ENCODE measurements around the gene SMCP. TPM values are rescaled to one million over a fixed set of nuclear protein-coding genes. Genes with fewer than 3 reads are reported as not detected.

SMCP gene
- total RNA-seq, 1 experiment from 2014 or later: not detected

DNA sequence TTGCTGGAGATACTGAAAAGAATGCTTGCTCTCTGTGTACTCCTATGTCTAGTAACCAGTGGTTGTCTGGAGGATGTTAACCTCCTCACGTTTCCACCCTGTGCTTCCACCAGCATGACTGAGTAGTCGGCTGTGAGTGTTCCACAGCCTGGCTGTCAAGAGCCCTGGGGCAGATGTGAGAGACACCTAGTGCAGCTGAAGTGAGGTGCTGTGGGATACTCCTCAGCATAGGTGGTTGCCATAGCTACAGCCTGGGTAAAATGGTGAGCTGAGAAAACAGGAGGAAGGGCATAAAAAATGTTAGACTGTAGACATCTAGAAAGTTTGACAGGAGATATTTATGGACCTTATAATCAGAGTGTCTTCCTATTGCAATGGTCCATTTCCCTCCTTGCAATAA is 46.1 kb downstream of the SMCP start:
- Histone ChIP-seq H3K9me3 (ENCODE audit: low read depth, low read length, poor library complexity, severe bottlenecking) (no peaks in the 10 kb centered on the region), H3K36me3 (ENCODE audit: insufficient read depth, low read length, poor library complexity, severe bottlenecking) (no peaks in the 10 kb centered on the region), H3K27me3 (replicated peaks; ENCODE audit: insufficient read depth, low read depth, low read length, poor library complexity) (peaks cover 12% of the 10 kb centered on the region), H3K4me1 (ENCODE audit: insufficient read depth, low read length, poor library complexity, severe bottlenecking) (no peaks in the 10 kb centered on the region), H3K4me3 (ENCODE audit: low read depth, low read length, poor library complexity, severe bottlenecking) (no peak overlapping the region), H3K27ac (ENCODE audit: low read depth, low read length, poor library complexity, severe bottlenecking) (no peak overlapping the region)
- POLR2A ChIA-PET (ENCODE audit: low non-redundant PET): no interaction called here
- TF ChIP-seq, protein P1, sequence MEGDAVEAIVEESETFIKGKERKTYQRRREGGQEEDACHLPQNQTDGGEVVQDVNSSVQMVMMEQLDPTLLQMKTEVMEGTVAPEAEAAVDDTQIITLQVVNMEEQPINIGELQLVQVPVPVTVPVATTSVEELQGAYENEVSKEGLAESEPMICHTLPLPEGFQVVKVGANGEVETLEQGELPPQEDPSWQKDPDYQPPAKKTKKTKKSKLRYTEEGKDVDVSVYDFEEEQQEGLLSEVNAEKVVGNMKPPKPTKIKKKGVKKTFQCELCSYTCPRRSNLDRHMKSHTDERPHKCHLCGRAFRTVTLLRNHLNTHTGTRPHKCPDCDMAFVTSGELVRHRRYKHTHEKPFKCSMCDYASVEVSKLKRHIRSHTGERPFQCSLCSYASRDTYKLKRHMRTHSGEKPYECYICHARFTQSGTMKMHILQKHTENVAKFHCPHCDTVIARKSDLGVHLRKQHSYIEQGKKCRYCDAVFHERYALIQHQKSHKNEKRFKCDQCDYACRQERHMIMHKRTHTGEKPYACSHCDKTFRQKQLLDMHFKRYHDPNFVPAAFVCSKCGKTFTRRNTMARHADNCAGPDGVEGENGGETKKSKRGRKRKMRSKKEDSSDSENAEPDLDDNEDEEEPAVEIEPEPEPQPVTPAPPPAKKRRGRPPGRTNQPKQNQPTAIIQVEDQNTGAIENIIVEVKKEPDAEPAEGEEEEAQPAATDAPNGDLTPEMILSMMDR (conservative IDR thresholded peaks at IDR 0.05; ENCODE audit: low read depth, low read length): no peak
- no peak for TF ChIP-seq EZH2 (IDR thresholded peaks at IDR 0.05; ENCODE audit: borderline replicate concordance, low read depth, low read length, poor library complexity, severe bottlenecking)
- CTCF ChIA-PET: no interaction called here
- DNase-seq (ENCODE audit: low spot score): no peak
- no TSS peak for BruUV-seq (replicated peaks)
- intact Hi-C loops (cut with micrococcal nuclease; ENCODE audit: unreplicated experiment): no loop called here

DNA sequence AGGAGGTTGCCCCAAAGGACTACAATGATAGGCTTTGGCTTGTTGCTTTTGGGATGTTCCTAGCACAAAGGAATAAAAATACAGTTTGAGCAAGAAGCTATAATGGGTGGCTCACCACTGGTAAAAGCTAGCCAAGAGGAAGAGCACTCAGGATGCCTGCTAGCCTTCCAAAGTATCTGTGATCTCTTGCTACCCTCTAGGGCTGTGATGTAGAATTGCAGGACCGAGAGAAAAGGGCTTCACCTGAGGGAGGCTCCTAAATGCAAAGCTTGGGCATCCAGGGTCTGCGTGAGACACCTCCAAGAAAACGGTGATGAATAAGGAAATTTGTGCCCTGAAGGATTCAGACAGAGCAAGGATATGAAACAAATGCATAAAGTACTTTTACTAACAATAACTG is 48.0 kb downstream of the SMCP start:
- intact Hi-C loops (cut with micrococcal nuclease; ENCODE audit: unreplicated experiment): no loop called here
- CTCF ChIA-PET: no interaction called here

DNA sequence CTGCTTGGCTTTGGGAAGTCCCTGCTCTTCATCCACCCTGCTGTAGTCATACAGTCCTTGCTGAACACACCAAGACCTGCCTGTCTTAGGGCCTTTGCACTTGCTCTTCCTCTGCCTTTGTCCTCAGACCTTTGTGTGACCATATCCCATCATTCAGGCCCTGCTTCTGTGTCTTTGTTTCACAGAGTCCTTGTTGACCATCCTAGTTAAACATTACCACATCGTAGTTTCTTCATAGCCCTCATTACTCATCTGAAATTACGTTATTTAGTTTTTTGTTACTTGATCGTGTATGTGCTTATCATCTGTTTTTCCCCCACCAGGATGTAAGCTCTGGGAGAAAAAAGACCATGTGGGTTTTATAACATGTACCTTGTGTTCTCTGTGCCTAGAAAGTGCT is 50.5 kb downstream of the SMCP start:
- intact Hi-C loops (cut with micrococcal nuclease; ENCODE audit: unreplicated experiment): no loop called here
- TF ChIP-seq EZH2 (IDR thresholded peaks at IDR 0.05; ENCODE audit: borderline replicate concordance, low read depth, low read length, poor library complexity, severe bottlenecking): no peak
- DNase-seq (ENCODE audit: low spot score): no peak
- ChIA-PET CTCF (no interaction called here), POLR2A (ENCODE audit: low non-redundant PET) (no interaction called here)
- Histone ChIP-seq H3K4me1 (ENCODE audit: insufficient read depth, low read length, poor library complexity, severe bottlenecking) (no peaks in the 10 kb centered on the region), H3K27me3 (replicated peaks; ENCODE audit: insufficient read depth, low read depth, low read length, poor library complexity) (no peaks in the 10 kb centered on the region), H3K9me3 (ENCODE audit: low read depth, low read length, poor library complexity, severe bottlenecking) (no peaks in the 10 kb centered on the region), H3K4me3 (ENCODE audit: low read depth, low read length, poor library complexity, severe bottlenecking) (no peak overlapping the region), H3K36me3 (ENCODE audit: insufficient read depth, low read length, poor library complexity, severe bottlenecking) (no peaks in the 10 kb centered on the region), H3K27ac (ENCODE audit: low read depth, low read length, poor library complexity, severe bottlenecking) (no peak overlapping the region)
- no TSS peak for BruUV-seq (replicated peaks)

More for the DNA sequence above, 48.0 kb downstream of the SMCP start:
- Histone ChIP-seq H3K4me3 (ENCODE audit: low read depth, low read length, poor library complexity, severe bottlenecking) (no peak overlapping the region), H3K27ac (ENCODE audit: low read depth, low read length, poor library complexity, severe bottlenecking) (no peak overlapping the region), H3K9me3 (ENCODE audit: low read depth, low read length, poor library complexity, severe bottlenecking) (no peaks in the 10 kb centered on the region), H3K4me1 (ENCODE audit: insufficient read depth, low read length, poor library complexity, severe bottlenecking) (no peaks in the 10 kb centered on the region), H3K27me3 (replicated peaks; ENCODE audit: insufficient read depth, low read depth, low read length, poor library complexity) (peaks cover 6% of the 10 kb centered on the region), H3K36me3 (ENCODE audit: insufficient read depth, low read length, poor library complexity, severe bottlenecking) (no peaks in the 10 kb centered on the region)
- DNase-seq (ENCODE audit: low spot score): peak; percentile 12
- POLR2A ChIA-PET (ENCODE audit: low non-redundant PET): no interaction called here
- TF ChIP-seq, protein P1 (conservative IDR thresholded peaks at IDR 0.05; ENCODE audit: low read depth, low read length): peak; percentile 44; the same call in 1 of the 2 replicates
- no peak for TF ChIP-seq EZH2 (IDR thresholded peaks at IDR 0.05; ENCODE audit: borderline replicate concordance, low read depth, low read length, poor library complexity, severe bottlenecking)
- no TSS peak for BruUV-seq (replicated peaks)

DNA sequence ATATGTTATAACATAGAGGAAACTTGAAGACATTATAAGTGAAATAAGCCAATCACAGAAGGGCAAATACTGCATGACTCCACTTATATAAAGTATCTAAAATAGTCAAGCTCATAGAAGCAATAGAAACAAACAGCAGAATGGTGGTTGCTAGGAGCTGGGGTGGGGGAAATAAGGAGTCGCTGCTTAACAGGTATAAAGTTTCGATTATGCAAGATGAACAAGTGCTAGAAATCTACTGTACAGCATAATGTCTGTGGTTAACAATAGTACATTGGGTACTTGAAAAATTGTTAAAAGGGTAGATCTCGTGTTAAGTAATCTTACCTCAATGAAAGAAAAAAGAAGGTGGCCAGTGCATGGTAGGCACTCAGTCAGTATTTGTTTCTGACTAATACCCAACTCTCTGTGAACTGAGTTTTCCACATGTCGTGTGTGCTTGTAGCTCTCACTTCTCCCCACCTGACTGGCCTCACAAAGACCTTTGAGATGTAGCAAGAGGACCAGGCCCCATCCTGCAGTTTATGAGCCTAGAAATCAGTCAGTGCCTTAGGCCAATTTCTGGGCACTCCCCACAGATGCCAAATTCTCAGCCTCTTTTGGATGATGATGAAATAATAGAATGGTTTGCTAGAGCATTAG is 54.2 kb downstream of the SMCP start:
- no TSS peak for BruUV-seq (replicated peaks)

More for the DNA sequence above, 54.2 kb downstream of the SMCP start:
- no peaks in the 10 kb centered on the region for H3K36me3 ChIP-seq (ENCODE audit: insufficient read depth, low read length, poor library complexity, severe bottlenecking)
- no peak for DNase-seq (ENCODE audit: low spot score)
- no peaks in the 10 kb centered on the region for H3K4me1 ChIP-seq (ENCODE audit: insufficient read depth, low read length, poor library complexity, severe bottlenecking)
- no peak overlapping the region for H3K4me3 ChIP-seq (ENCODE audit: low read depth, low read length, poor library complexity, severe bottlenecking)
- CTCF ChIA-PET: no interaction called here
- POLR2A ChIA-PET (ENCODE audit: low non-redundant PET): no interaction called here
- H3K9me3 ChIP-seq (ENCODE audit: low read depth, low read length, poor library complexity, severe bottlenecking): no peaks in the 10 kb centered on the region
- TF ChIP-seq EZH2 (IDR thresholded peaks at IDR 0.05; ENCODE audit: borderline replicate concordance, low read depth, low read length, poor library complexity, severe bottlenecking): no peak
- TF ChIP-seq, protein P1 (conservative IDR thresholded peaks at IDR 0.05; ENCODE audit: low read depth, low read length): no peak
- intact Hi-C loops (cut with micrococcal nuclease; ENCODE audit: unreplicated experiment): no loop called here
- H3K27ac ChIP-seq (ENCODE audit: low read depth, low read length, poor library complexity, severe bottlenecking): no peak overlapping the region
- no peaks in the 10 kb centered on the region for H3K27me3 ChIP-seq (replicated peaks; ENCODE audit: insufficient read depth, low read depth, low read length, poor library complexity)
